Activated effector memory CD4-positive, alpha-beta T cell treated with Interleukin-2 at 50 U/mL for 16 hours (primary cell): ENCODE measurements around the gene ANKRD18B.
"Not testable (repeated sequence)": the region's sequence is repeated elsewhere in the genome, so short reads cannot be mapped to it uniquely, and the experiment has no call there.

Experiments
- DNase-seq: peaks from one replicate; pipeline ENCODE4 v3.0.0-alpha.2; 2020

ANKRD18B gene

DNA sequence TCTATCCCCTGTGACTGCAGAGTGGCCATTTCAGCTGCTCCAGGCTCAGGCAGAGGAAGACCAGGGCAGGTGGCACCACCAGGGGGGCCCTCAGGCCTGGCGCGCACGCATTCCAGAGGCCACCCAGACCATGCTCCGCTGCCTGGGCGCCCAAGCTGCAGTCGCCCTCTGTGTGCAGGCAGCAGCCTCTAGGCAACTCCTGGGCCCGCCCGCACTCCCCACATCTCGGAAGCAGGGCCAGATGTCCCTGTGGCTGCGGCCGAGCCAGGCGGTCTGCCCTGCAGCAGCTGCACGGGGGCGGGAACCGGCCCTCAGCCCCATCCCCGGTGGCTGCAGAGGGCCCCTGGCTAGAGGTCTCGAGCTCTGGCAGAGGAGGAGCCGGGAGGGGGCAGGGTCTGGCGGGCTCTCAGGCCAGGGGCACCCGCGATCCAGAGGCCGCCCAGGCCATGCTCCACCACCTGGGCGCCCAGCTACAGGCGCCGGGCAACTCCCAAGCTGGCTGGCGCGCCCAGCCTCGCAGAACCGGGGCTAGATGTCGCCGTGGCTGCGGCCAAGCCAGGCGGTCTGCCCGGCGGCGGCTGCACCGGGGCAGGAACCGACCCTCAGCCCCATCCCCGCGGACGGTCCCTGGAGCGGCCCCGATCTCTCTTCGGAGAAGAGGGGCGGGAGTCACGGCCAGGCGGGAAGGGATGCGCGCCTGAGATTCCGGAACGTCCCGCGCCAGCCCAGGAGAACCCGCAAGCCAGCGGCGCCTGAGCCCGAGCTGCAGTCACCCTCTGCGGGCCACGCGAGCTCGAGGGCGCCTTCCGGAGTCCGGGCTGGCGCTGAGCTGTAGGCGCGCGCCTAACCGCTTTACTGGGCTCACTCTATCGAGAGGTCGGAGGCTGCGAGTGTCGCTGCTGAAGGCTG, at the start of gene ANKRD18B:
ANKRD18B (plus strand) TSS at position 855 of the 909 bp plus-strand sequence. CDS start 239 bp downstream, outside the sequence.
- peak; percentile 27 for DNase-seq

DNA sequence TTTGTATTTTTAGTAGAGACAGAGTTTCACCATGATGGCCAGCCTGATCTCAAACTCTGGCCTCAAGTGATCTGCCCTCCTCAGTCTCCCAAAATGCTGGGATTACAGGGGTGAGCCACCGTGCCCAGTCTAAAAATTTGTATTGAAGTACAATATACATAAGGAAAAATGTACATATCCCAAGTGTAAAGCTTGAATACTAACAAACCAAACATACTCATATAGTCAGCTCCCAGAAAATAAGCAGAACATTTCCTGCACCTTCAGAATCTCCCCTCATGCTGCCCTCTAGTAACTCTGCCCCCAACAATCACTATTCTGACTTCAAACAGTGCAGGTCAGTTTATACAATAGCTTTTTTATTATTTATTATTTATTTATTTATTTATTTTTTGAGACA, 48.7 kb upstream of the ANKRD18B start:
- no peak for DNase-seq

DNA sequence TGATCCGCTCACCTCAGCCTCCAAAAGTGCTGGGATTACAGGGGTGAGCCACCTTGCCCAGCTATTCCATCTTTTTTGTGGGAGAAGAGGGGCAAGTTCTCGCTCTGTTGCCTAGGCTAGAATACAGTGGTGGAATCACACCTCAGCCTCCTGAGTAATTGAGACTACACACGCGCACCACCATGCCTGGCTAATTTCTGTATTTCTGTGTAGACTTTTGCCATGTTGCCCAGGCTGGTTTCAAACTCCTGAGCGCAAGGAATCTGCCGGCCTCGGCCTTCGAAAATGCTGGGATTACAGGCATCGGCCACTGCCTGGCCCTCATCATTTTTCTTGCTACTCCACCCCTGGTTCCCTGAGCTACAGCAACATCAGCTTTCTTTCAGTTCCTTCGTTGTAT, 47.5 kb upstream of the ANKRD18B start:
- DNase-seq, result no peak

DNA sequence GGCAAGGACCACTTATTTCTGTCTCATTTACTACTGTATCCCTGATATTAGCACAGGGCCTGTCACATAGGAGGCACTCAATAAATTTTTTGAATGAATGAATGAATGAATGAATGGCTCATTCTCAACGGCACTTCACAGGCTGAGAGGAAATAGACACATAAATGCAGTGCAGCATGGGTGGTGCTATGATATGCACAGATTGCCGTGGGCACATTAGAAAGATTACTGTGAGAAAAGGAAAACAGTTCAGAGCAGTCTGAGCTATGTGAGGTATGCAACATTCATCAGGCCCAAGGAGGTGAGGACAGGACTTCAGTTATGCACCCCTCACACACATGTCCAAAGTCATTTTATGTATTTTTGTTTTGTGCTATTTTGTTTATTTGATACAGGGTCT, 43.9 kb upstream of the ANKRD18B start:
- DNase-seq, result no peak

- no peak for DNase-seq
Observed at GRCh38 chr9:33480976-33481375, 43.1 kb upstream of the ANKRD18B start.

DNA sequence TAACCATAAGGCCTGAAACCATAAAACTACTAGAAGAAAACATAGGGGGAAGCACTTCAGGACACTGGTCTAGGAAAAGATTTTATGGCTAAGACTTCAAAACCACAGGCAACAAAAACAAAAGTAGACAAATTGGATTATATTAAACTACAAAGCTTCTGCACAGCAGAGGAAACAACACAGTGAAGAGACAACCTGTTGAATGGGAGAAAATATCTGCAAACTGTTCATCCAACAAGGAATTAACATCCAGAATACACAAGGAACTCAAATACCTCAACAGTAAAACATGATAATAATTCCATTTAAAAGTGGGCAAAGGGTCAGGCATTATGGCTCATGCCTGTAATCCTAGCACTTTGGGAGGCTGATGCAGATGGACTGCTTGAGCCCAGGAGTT, 38.7 kb upstream of the ANKRD18B start:
- not testable (repeated sequence) for DNase-seq

GRCh38 chr9:33489066-33489465, 35.0 kb upstream of the ANKRD18B start:
- no peak for DNase-seq

DNA sequence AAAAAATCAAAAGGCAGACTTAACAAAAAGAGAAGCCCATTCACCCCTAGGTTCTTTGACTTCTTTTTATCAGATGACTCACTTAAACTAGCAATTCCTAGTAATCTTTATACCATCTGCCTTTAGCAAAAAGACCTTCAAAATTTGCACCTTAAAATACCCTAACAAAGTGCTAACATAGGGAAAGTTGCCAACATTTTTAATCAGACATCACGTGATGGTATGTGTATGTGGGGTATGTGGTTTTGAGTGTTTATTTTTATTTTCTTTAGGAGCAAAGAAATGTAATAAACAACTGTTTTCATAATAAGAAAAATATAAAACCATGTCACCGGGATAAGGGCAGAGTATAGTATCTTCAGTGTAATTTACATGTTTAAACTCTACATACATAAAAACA, 30.2 kb upstream of the ANKRD18B start:
- DNase-seq, result not testable (repeated sequence)

DNA sequence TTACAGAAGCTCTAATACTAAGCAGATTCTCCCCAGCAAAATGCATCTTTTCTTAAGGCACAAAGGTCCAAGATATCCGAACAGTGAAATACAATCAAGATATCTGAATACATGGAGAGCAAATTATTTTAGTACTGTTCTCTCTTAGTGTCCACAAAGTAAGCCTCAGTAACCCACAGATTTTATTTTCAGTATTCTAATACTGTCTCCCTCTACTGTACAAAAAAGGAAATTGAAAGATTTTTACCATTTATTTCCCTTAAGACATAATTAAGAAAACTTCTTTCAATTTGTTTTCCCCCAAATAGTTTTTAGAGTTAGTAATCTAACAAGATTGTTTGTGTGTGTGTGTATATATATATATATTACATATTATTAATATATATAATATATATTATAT, 25.7 kb upstream of the ANKRD18B start:
- DNase-seq, result no peak

GRCh38 chr9:33506626-33507370, 17.3 kb upstream of the ANKRD18B start:
- DNase-seq, result no peak

DNA sequence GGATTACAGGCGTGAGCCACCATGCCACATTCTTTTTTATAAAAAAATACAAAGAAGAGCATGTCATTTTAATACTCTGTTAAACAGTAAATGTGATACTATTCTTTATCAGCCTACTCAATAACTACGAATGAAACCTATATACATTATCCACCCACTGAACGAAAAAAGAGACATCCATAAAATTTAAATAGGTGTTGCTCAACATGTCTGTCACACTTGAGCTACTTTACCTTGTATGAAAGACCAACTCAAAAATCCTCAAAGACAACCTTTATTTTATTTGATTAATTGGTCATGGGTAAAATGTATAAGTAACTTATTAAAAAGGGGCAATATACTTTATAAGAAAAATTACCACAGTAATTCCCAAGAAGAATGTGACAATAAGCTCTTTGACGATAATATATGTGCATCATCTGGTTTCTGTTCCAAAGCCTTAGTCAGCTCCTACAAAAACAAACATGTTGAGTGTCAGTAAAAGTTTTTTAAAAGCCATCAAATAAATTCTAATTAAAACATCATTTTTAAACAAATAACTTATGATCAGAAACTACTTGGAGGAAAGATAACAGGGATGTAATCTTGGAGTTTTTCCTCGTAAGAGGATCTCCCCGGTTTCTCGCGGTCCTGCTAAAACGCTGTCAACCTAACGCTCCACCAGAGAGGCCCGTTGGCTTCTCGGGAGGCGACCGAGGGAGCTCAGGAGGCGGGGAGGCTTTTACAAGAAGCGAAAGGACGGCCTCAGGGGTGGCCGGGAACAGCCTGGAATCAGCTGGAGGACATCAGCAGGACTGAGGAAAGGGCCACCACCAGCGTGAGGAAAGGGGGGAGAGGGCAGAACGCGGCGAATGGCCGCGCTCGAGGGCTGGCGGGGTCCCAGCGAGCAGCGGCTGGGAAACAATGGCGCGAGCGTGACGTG, 13.5 kb upstream of the ANKRD18B start:
- peak; percentile 20 for DNase-seq

GRCh38 chr9:33511184-33511517, 12.9 kb upstream of the ANKRD18B start:
- not testable (repeated sequence) for DNase-seq

DNA sequence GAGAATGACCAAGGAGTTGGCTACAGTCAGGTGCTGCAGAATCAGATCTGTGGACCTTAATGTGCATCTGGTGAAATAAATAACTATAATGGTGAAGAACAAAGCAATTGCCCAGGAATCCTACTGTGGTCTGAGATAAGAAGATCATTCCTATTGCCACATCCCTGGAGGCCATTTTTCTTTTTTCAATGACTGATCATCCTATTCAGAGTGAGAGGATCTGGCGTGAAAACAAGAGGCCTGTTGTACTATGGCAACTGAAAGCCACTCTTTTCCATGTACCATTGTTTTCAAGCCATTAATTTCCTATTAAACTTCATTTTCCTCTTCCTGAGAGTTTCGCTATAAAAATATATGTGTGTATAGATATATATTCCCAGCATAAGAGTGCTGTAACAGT, 11.5 kb upstream of the ANKRD18B start:
- DNase-seq, result not testable (repeated sequence)

DNA sequence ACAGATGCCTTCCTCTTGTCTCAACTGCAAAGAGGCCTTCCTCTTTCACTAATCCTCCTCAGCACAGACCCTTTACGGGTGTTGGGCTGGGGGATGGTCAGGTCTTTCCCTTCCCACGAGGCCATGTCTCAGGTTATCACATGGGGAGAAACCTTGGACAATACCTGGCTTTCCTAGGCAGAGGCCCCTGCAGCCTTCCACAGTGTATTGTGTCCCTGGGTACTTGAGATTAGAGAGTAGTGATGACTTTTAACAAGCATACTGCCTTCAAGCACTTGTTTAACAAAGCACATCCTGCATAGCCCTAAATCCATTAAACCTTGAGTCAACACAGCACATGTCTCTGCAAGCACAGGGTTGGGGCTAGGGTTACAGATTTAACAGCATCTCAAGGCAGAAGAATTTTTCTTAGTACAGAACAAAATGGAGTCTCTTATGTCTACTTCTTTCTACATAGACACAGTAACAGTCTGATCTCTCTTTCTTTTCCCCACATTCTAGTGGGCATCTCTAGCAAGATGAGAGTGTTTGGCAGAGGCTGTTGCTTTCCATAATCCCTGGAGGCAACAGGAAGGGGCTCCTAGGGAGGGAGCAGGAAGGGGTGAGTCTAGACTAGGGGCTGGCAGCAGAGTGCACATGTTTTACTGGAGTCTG, 8.6 kb upstream of the ANKRD18B start:
- not testable (repeated sequence) for DNase-seq

DNA sequence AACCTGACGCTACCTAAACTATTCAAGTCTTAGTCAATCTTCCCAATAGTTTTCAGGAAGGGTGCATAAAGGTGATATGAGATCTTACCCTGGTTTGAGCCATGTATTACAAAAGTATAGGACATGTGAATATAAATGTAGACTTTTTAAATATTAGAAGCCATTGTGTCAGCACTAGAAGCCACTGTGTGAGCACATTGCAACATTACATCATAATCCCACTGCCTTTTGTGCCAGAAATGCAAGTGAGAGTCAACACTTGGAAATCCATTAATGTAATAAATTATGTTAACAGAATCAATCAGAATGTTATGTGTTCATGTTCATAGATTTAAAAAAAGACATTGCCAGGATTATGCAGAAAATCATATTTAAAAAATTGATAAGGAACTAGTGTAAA, 7.7 kb upstream of the ANKRD18B start:
- not testable (repeated sequence) for DNase-seq

DNA sequence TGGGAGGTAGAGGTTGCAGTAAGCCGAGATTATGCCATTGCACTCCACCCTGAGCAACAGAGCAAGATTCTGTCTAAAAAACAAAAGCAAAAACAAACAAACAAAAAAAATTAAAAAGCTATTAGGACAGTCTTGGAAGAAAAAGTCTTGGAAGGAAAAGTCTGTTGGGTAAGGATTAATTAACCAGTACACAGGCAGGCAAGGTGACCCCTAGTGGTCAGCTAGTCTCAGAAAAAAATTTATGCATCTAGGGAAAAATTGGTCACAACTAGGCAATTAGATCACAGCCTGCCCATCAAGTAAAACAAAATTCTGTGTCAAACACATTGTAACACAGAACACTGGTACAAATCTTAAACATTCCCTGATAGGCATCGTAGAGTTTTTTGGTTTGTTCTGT, 6.7 kb upstream of the ANKRD18B start:
- no peak for DNase-seq

DNA sequence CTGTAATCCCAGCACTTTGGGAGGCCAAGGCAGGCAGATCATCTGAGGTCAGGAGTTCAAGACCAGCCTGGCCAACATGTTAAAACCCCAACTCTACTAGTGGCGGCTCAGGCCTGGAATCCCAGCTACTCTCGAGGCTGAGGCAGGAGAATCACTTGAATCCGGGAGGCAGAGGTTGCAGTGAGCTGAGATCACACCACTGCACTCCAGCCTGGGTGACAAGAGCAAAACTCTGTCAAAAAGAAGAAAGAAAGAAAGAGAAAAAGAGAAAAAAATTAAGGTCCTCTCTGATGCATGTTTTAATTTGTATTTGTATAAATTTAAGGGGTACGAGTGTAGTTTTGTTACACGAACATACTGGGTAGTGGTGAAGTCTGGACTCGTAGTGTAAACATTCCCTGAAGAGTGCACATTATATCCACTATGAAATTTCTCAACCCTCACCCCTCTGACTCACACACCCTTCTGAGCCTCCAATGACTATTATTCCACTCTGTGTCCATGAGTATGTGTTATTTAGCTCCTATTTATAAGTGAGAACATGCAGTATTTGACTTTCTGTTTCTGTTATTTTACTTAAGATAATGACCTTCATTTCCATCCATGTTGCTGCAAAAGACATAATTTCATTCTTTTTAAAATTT, 6.0 kb upstream of the ANKRD18B start:
- DNase-seq, result not testable (repeated sequence)

- DNase-seq, result not testable (repeated sequence)
Observed at GRCh38 chr9:33521861-33522260, 2.2 kb upstream of the ANKRD18B start.

- no peak for DNase-seq
Observed at GRCh38 chr9:33524306-33524947, 376 bp downstream of the ANKRD18B start.

- DNase-seq, result not testable (repeated sequence)
Observed at GRCh38 chr9:33528069-33528468, 4.0 kb downstream of the ANKRD18B start.

DNA sequence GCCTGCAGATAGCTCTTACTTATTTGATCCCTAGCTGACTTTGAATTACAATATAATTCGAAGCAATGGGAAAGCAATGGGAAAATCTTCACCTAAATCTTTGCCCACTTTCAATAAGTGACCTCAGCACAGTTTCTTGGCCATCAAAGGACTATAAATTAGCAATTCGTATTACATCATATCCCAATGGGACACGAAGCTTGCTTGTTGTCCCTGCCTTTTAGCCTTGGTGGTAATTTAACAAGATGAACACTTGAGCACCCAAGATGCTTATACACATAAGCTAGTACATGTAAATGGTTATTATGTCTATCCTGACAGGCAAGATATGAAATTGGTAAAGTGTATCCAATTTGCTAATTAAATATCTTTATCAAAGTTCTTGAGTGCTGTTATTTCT, 9.9 kb downstream of the ANKRD18B start:
- not testable (repeated sequence) for DNase-seq
